H9 (cell line): Measurements from ENCODE around the gene GATAD1. TPM values are rescaled to one million over a fixed set of nuclear protein-coding genes. Genes with fewer than 3 reads are reported as not detected.

Source experiments
- DNase-seq: peaks from one replicate; pipeline ENCODE4 v3.0.0-alpha.2; 2017
- H2AFZ ChIP-seq: one replicate; pipeline ENCODE4 v1.6.1; 2013; ENCODE audit warnings: mild to moderate bottlenecking, low read length, control low read depth, moderate library complexity
- H2AK5ac ChIP-seq: 2 replicates; pipeline ENCODE4 v1.6.1; 2013; ENCODE audit warnings: low read length, control low read depth, mixed read lengths; ENCODE audit not compliant: insufficient read length
- H2BK120ac ChIP-seq: one replicate; pipeline ENCODE4 v1.6.1; 2013; ENCODE audit warnings: low read depth, mild to moderate bottlenecking, low read length, control low read depth, inconsistent platforms; ENCODE audit not compliant: poor library complexity, severe bottlenecking
- H2BK12ac ChIP-seq: 2 replicates; pipeline ENCODE4 v1.6.1; 2013; ENCODE audit warnings: low read length, control low read depth, mixed read lengths, low read depth; ENCODE audit not compliant: insufficient read length
- H2BK15ac ChIP-seq: 2 replicates; pipeline ENCODE4 v1.6.1; 2013; ENCODE audit warnings: low read depth, low read length, control low read depth
- H2BK20ac ChIP-seq: one replicate; pipeline ENCODE4 v1.6.1; 2013; ENCODE audit warnings: low read depth, mild to moderate bottlenecking, low read length, control low read depth, inconsistent platforms; ENCODE audit not compliant: poor library complexity, severe bottlenecking
- H2BK5ac ChIP-seq: 2 replicates; pipeline ENCODE4 v1.6.1; 2013; ENCODE audit warnings: low read length, control low read depth, mixed read lengths; ENCODE audit not compliant: insufficient read length
- H3K14ac ChIP-seq: 2 replicates; pipeline ENCODE4 v1.6.1; 2013; ENCODE audit warnings: low read length, control low read depth; ENCODE audit not compliant: insufficient read depth
- H3K18ac ChIP-seq: 2 replicates; pipeline ENCODE4 v1.6.1; 2013; ENCODE audit warnings: low read depth, mild to moderate bottlenecking, mixed read lengths, low read length, control low read depth; ENCODE audit not compliant: insufficient read length
- H3K23ac ChIP-seq: 2 replicates; pipeline ENCODE4 v1.6.1; 2013; ENCODE audit warnings: low read length, control low read depth, mixed read lengths, low read depth; ENCODE audit not compliant: insufficient read length
- H3K23me2 ChIP-seq: 2 replicates; pipeline ENCODE4 v1.6.1; 2013; ENCODE audit warnings: low read depth, mild to moderate bottlenecking, mixed read lengths, low read length, control low read depth; ENCODE audit not compliant: insufficient read length, poor library complexity, severe bottlenecking
- H3K27ac ChIP-seq: 2 replicates; pipeline ENCODE4 v1.5.1; 2013; ENCODE audit warnings: low read length, control low read depth, mixed read lengths, low read depth; ENCODE audit not compliant: insufficient read length
- H3K27me3 ChIP-seq: 2 replicates; pipeline ENCODE4 v1.6.1; 2013; ENCODE audit warnings: low read length, control low read depth, inconsistent platforms; ENCODE audit not compliant: insufficient read depth
- H3K4ac ChIP-seq: 2 replicates; pipeline ENCODE4 v1.6.1; 2013; ENCODE audit warnings: low read depth, mild to moderate bottlenecking, control low read depth, inconsistent platforms, low read length, moderate library complexity
- H3K4me1 ChIP-seq: 2 replicates; pipeline ENCODE4 v1.6.1; 2013; ENCODE audit warnings: low read length, control low read depth, inconsistent platforms; ENCODE audit not compliant: insufficient read depth
- H3K4me2 ChIP-seq: 2 replicates; pipeline ENCODE4 v1.6.1; 2013; ENCODE audit warnings: low read length, control low read depth, mixed read lengths; ENCODE audit not compliant: insufficient read length, insufficient read depth
- H3K56ac ChIP-seq: 2 replicates; pipeline ENCODE4 v1.6.1; 2013; ENCODE audit warnings: low read depth, mild to moderate bottlenecking, mixed read lengths, low read length, control low read depth; ENCODE audit not compliant: insufficient read length
- H3K79me1 ChIP-seq: 2 replicates; pipeline ENCODE4 v1.6.1; 2013; ENCODE audit warnings: low read depth, mild to moderate bottlenecking, moderate library complexity, low read length, control low read depth, inconsistent platforms; ENCODE audit not compliant: insufficient read depth, poor library complexity, severe bottlenecking
- H3K79me2 ChIP-seq: 2 replicates; pipeline ENCODE4 v1.6.1; 2013; ENCODE audit warnings: low read length, control low read depth, inconsistent platforms; ENCODE audit not compliant: insufficient read depth
- H3K9ac ChIP-seq: 2 replicates; pipeline ENCODE4 v1.6.1; 2013; ENCODE audit warnings: low read length, control low read depth, mixed read lengths; ENCODE audit not compliant: insufficient read length; ENCODE audit errors: extremely low read depth
- H3K9me3 ChIP-seq: one replicate; pipeline ENCODE4 v1.6.1; 2013; ENCODE audit warnings: low read depth, low read length, inconsistent platforms; ENCODE audit not compliant: control insufficient read depth
- H3T11ph ChIP-seq: one replicate; pipeline ENCODE4 v1.6.1; 2013; ENCODE audit warnings: mild to moderate bottlenecking, low read length, control low read depth, inconsistent platforms
- H4K20me1 ChIP-seq: one replicate; pipeline ENCODE4 v1.6.1; 2013; ENCODE audit not compliant: control insufficient read depth, insufficient read length, insufficient read depth
- H4K5ac ChIP-seq: 2 replicates; pipeline ENCODE4 v1.6.1; 2013; ENCODE audit warnings: low read depth, mild to moderate bottlenecking, mixed read lengths, low read length, control low read depth; ENCODE audit not compliant: insufficient read length
- H4K8ac ChIP-seq: replicated peaks from 2 replicates; pipeline ENCODE4 v1.6.1; 2013; ENCODE audit warnings: low read length, control low read depth, mixed read lengths, low read depth; ENCODE audit not compliant: insufficient read length
- H4K91ac ChIP-seq: 2 replicates; pipeline ENCODE4 v1.6.1; 2013; ENCODE audit warnings: low read depth, mild to moderate bottlenecking, moderate library complexity, mixed read lengths, low read length, control low read depth; ENCODE audit not compliant: insufficient read length
- H3K27ac Mint-ChIP-seq, 3 experiments: 2 replicates in 2 of 3; 3 replicates in 1 of 3; pipeline ENCODE4 v1.8.0; 2020 to 2021; ENCODE audit warnings: mixed read lengths in 3 of 3, mild to moderate bottlenecking in 1 of 3, moderate library complexity in 1 of 3
- H3K27me3 Mint-ChIP-seq: 2 replicates; pipeline ENCODE4 v1.8.0; 2021; ENCODE audit warnings: low read depth, mild to moderate bottlenecking, moderate library complexity, mixed read lengths
- H3K36me3 Mint-ChIP-seq, 3 experiments: 2 replicates in 2 of 3; 3 replicates in 1 of 3; pipeline ENCODE4 v1.8.0; 2020 to 2021; ENCODE audit warnings: low read depth in 3 of 3, mixed read lengths in 3 of 3; ENCODE audit not compliant: insufficient read depth in 1 of 3
- H3K4me1 Mint-ChIP-seq, 2 experiments: 2 replicates each; pipeline ENCODE4 v1.8.0; 2020; ENCODE audit warnings: mixed read lengths in 2 of 2
- H3K4me3 Mint-ChIP-seq, 2 experiments: 2 replicates in 1 of 2; 3 replicates in 1 of 2; pipeline ENCODE4 v1.8.0; 2020 to 2021; ENCODE audit warnings: mild to moderate bottlenecking in 2 of 2, mixed read lengths in 2 of 2, moderate library complexity in 1 of 2
- H3K9me3 Mint-ChIP-seq, 2 experiments: 2 replicates in 1 of 2; 3 replicates in 1 of 2; pipeline ENCODE4 v1.8.0; 2020; ENCODE audit warnings: mild to moderate bottlenecking in 2 of 2, mixed read lengths in 2 of 2, moderate library complexity in 1 of 2
- WGBS: extraction: QIAGEN DNeasy Blood & Tissue Kit; methylation state at CpG from one replicate; pipeline ENCODE4 v1.1.7; 2013; ENCODE audit warnings: missing lambda C conversion rate, low lambda C conversion rate, mixed read lengths; ENCODE audit not compliant: insufficient read length; ENCODE audit errors: extremely low coverage; 5-methylcytosine and 5-hydroxymethylcytosine counted together
- total RNA-seq: library from RNA; stranded (reverse); gene quantifications from 2 replicates; pipeline ENCODE4 v1.2.1, GENCODE V29; 2021
- TF ChIP-seq, protein P1 (sequence below): fragments of 200-600 bp; sonication (generic); conservative IDR thresholded peaks from 3 replicates; pipeline ENCODE4 v1.8.0; 2021; ENCODE audit warnings: antibody characterized with exemption, mild to moderate bottlenecking

Gene GATAD1
- total RNA-seq, 1 experiment from 2014 or later = 36.5 TPM

DNA sequence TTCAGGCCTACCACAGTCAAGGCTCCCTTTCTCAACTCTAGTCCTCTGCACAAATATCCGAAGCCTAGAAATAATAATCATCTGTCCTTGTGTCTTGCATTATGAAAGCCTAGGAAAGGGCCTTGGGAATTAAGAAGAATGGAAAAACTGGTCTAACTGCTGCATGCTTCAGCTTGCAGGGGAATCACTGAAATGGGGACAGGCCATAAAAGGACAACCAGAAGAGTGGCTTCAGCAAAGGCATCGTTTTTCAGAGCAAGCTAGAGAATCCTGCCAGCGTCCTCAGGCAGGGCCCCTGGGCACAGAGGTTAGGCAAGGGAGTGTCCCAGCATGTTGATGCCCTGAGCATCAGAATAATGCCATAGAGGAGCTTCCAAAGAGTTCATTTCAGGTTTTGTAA lies 17.2 kb downstream of the GATAD1 start:
- WGBS = no CpG with 5 or more reads among the region's 3 CpGs
- H3K4ac ChIP-seq = no peak overlapping the region

More for the DNA sequence above, 17.2 kb downstream of the GATAD1 start:
- H2AK5ac ChIP-seq = no peak overlapping the region
- no peak overlapping the region for H3T11ph ChIP-seq
- peaks cover 13 to 15% (median 14%) of the 10 kb centered on the region in 3 experiments for H3K36me3 Mint-ChIP-seq
- H3K79me1 ChIP-seq = no peaks in the 10 kb centered on the region
- H3K4me1 Mint-ChIP-seq = peaks cover 0 to 2% of the 10 kb centered on the region in 2 experiments; a peak in 1 of 4 replicates
- H3K9ac ChIP-seq = no peak overlapping the region
- no peak overlapping the region for H3K23ac ChIP-seq
- H3K23me2 ChIP-seq = no peaks in the 10 kb centered on the region
- no peak overlapping the region for H4K5ac ChIP-seq
- H2BK12ac ChIP-seq = no peak overlapping the region
- no peak overlapping the region for H3K18ac ChIP-seq
- TF ChIP-seq, protein P1, sequence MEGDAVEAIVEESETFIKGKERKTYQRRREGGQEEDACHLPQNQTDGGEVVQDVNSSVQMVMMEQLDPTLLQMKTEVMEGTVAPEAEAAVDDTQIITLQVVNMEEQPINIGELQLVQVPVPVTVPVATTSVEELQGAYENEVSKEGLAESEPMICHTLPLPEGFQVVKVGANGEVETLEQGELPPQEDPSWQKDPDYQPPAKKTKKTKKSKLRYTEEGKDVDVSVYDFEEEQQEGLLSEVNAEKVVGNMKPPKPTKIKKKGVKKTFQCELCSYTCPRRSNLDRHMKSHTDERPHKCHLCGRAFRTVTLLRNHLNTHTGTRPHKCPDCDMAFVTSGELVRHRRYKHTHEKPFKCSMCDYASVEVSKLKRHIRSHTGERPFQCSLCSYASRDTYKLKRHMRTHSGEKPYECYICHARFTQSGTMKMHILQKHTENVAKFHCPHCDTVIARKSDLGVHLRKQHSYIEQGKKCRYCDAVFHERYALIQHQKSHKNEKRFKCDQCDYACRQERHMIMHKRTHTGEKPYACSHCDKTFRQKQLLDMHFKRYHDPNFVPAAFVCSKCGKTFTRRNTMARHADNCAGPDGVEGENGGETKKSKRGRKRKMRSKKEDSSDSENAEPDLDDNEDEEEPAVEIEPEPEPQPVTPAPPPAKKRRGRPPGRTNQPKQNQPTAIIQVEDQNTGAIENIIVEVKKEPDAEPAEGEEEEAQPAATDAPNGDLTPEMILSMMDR = no peak
- H3K4me1 ChIP-seq = no peaks in the 10 kb centered on the region
- H3K9me3 Mint-ChIP-seq = peaks cover 14 to 17% of the 10 kb centered on the region in 2 experiments
- no peak overlapping the region for H2BK20ac ChIP-seq
- no peaks in the 10 kb centered on the region for H3K79me2 ChIP-seq
- H3K27ac ChIP-seq = no peak overlapping the region
- H3K27me3 ChIP-seq = no peaks in the 10 kb centered on the region
- no peak overlapping the region for H3K4me3 Mint-ChIP-seq
- H3K27ac Mint-ChIP-seq = no peak overlapping the region
- H3K27me3 Mint-ChIP-seq = no peaks in the 10 kb centered on the region
- H3K9me3 ChIP-seq = no peaks in the 10 kb centered on the region
- no peak overlapping the region for H2BK120ac ChIP-seq
- no peak for DNase-seq
- no peak overlapping the region for H2BK5ac ChIP-seq
- no peak overlapping the region for H2AFZ ChIP-seq
- H3K56ac ChIP-seq = no peak overlapping the region
- no peak overlapping the region for H3K4me2 ChIP-seq
- no peak overlapping the region for H4K91ac ChIP-seq
- H4K20me1 ChIP-seq = no peaks in the 10 kb centered on the region
- H4K8ac ChIP-seq = no peak overlapping the region
- H2BK15ac ChIP-seq = no peak overlapping the region
- H3K14ac ChIP-seq = no peak overlapping the region
